Vagina (tissue), 2 donors: Measurements from ENCODE around the gene DHFR2. TPM values are rescaled to one million over a fixed set of nuclear protein-coding genes. Genes with fewer than 3 reads are reported as not detected.
"Not testable (repeated sequence)": the region's sequence is repeated elsewhere in the genome, so short reads cannot be mapped to it uniquely, and the experiment has no call there.

Experiments
- DNase-seq, 2 donors: peaks; one replicate each; pipeline ENCODE4 v3.0.0-alpha.2; 2017; ENCODE audit errors: extremely low spot score in 2 of 2
- H3K27ac ChIP-seq: fragments of 200-600 bp; sonication (generic); one replicate; pipeline ENCODE4 v1.5.1; 2019
- H3K27me3 ChIP-seq: fragments of 200-600 bp; sonication (generic); one replicate; pipeline ENCODE4 v1.5.1; 2019
- H3K36me3 ChIP-seq, 2 donors: fragments of 200-600 bp; sonication (generic); one replicate each; pipeline ENCODE4 v1.5.1; 2017 to 2019
- H3K4me1 ChIP-seq: fragments of 200-600 bp; sonication (generic); one replicate; pipeline ENCODE4 v1.5.1; 2019
- H3K4me3 ChIP-seq, 2 donors: fragments of 200-600 bp; sonication (generic); 1 replicate in 1 of 2; 2 replicates in 1 of 2; pipeline ENCODE4 v1.5.1; 2016 to 2019
- H3K9me3 ChIP-seq: fragments of 200-600 bp; sonication (generic); one replicate; pipeline ENCODE4 v1.5.1; 2019
- CTCF ChIP-seq, 3 experiments: fragments of 450-650 bp in 2 of 3; fragments of 200-600 bp in 1 of 3; sonication (generic) in 1 of 3; IDR thresholded peaks; one replicate each; pipeline ENCODE4 v1.5.1; 2017 to 2019; ENCODE audit warnings: antibody characterized with exemption in 3 of 3, mild to moderate bottlenecking in 2 of 3, moderate library complexity in 2 of 3
- POLR2A ChIP-seq, 2 donors: fragments of 450-650 bp; IDR thresholded peaks; one replicate each; pipeline ENCODE4 v1.6.1; 2017; ENCODE audit warnings: antibody characterized with exemption in 2 of 2, mild to moderate bottlenecking in 2 of 2, moderate library complexity in 2 of 2
- POLR2AphosphoS5 ChIP-seq, 2 donors: sonication (generic); formaldehyde crosslinking; IDR thresholded peaks; one replicate each; pipeline ENCODE4 v1.9.0; 2017; ENCODE audit warnings: antibody characterized with exemption in 2 of 2, mild to moderate bottlenecking in 2 of 2, low read depth in 1 of 2; ENCODE audit not compliant: insufficient read depth in 1 of 2
- intact Hi-C: fragments of 100-400 bp; cut with DNase I; formaldehyde crosslinking; loops from one replicate; pipeline ENCODE4 v1.15.1; 2023
- total RNA-seq: library from RNA; depleted of rRNA; stranded (reverse); fragments of >200 nt; gene quantifications from one replicate; pipeline ENCODE4 v1.2.3, GENCODE V29; 2016

Gene DHFR2
- total RNA-seq, 1 donor from 2014 or later = 6.4 TPM

- peaks cover 0 to 6% of the 10 kb centered on the region in 2 donors for H3K36me3 ChIP-seq
Observed at GRCh38 chr3:94089126-94089525, 26.4 kb upstream of the DHFR2 start.

GRCh38 chr3:94083261-94083660 is 20.5 kb upstream of the DHFR2 start:
- Histone ChIP-seq H3K36me3 (peaks cover 0 to 6% of the 10 kb centered on the region in 2 donors), H3K27me3 (no peaks in the 10 kb centered on the region), H3K4me1 (no peaks in the 10 kb centered on the region), H3K9me3 (no peaks in the 10 kb centered on the region), H3K27ac (no peak overlapping the region), H3K4me3 (no peak overlapping the region)
- intact Hi-C loops = no loop called here
- no peak for DNase-seq
- TF ChIP-seq POLR2AphosphoS5 (IDR thresholded peaks at IDR 0.05; ENCODE audit: insufficient read depth in 1 of 2, low read depth in 1 of 2) = no peak

More at GRCh38 chr3:94089126-94089525, 26.4 kb upstream of the DHFR2 start:
- no peaks in the 10 kb centered on the region for H3K9me3 ChIP-seq
- no peak overlapping the region for H3K4me3 ChIP-seq
- no peak overlapping the region for H3K27ac ChIP-seq
- H3K4me1 ChIP-seq = no peaks in the 10 kb centered on the region
- intact Hi-C loops = no loop called here
- H3K27me3 ChIP-seq = no peaks in the 10 kb centered on the region
- TF ChIP-seq POLR2A (IDR thresholded peaks at IDR 0.05) (no peak), POLR2AphosphoS5 (IDR thresholded peaks at IDR 0.05; ENCODE audit: insufficient read depth in 1 of 2, low read depth in 1 of 2) (no peak), CTCF (IDR thresholded peaks at IDR 0.05) (no peak)
- no peak for DNase-seq

GRCh38 chr3:94082391-94082937 is 19.7 kb upstream of the DHFR2 start:
- intact Hi-C loops = no loop called here
- DNase-seq = no peak
- peaks cover 0 to 6% of the 10 kb centered on the region in 2 donors for H3K36me3 ChIP-seq
- H3K4me3 ChIP-seq = no peak overlapping the region
- no peaks in the 10 kb centered on the region for H3K9me3 ChIP-seq
- H3K27me3 ChIP-seq = no peaks in the 10 kb centered on the region
- TF ChIP-seq POLR2A (IDR thresholded peaks at IDR 0.05) = no peak
- TF ChIP-seq CTCF (IDR thresholded peaks at IDR 0.05) = no peak
- no peak for TF ChIP-seq POLR2AphosphoS5 (IDR thresholded peaks at IDR 0.05; ENCODE audit: insufficient read depth in 1 of 2, low read depth in 1 of 2)
- H3K27ac ChIP-seq = no peak overlapping the region
- H3K4me1 ChIP-seq = no peaks in the 10 kb centered on the region

- no peak for DNase-seq
- intact Hi-C loops = no loop called here
- Histone ChIP-seq H3K27me3 (no peaks in the 10 kb centered on the region), H3K36me3 (peaks cover 0 to 6% of the 10 kb centered on the region in 2 donors), H3K27ac (no peak overlapping the region), H3K4me3 (no peak overlapping the region), H3K4me1 (no peaks in the 10 kb centered on the region), H3K9me3 (no peaks in the 10 kb centered on the region)
- no peak for TF ChIP-seq POLR2A (IDR thresholded peaks at IDR 0.05)
- TF ChIP-seq POLR2AphosphoS5 (IDR thresholded peaks at IDR 0.05; ENCODE audit: insufficient read depth in 1 of 2, low read depth in 1 of 2) = no peak
- TF ChIP-seq CTCF (IDR thresholded peaks at IDR 0.05) = no peak
Observed at GRCh38 chr3:94081884-94082283, 19.2 kb upstream of the DHFR2 start.

GRCh38 chr3:94080552-94080951 is 17.8 kb upstream of the DHFR2 start:
- H3K27ac ChIP-seq, intact Hi-C loops, H3K4me1 ChIP-seq, DNase-seq, H3K27me3 ChIP-seq, H3K36me3 ChIP-seq, H3K9me3 ChIP-seq, H3K4me3 ChIP-seq: not testable (repeated sequence)

- no peak for DNase-seq
- Histone ChIP-seq H3K27ac (no peak overlapping the region), H3K9me3 (no peaks in the 10 kb centered on the region), H3K4me1 (no peaks in the 10 kb centered on the region), H3K36me3 (peaks cover 0 to 7% of the 10 kb centered on the region in 2 donors), H3K4me3 (no peak overlapping the region), H3K27me3 (no peaks in the 10 kb centered on the region)
- TF ChIP-seq CTCF (IDR thresholded peaks at IDR 0.05) = no peak
- no peak for TF ChIP-seq POLR2AphosphoS5 (IDR thresholded peaks at IDR 0.05; ENCODE audit: insufficient read depth in 1 of 2, low read depth in 1 of 2)
- no peak for TF ChIP-seq POLR2A (IDR thresholded peaks at IDR 0.05)
- intact Hi-C loops = no loop called here
Observed at GRCh38 chr3:94076055-94076454, 13.3 kb upstream of the DHFR2 start.
